Measurements from ENCODE around the gene UVSSA.

UVSSA gene

GRCh38 chr4:1404573-1405253, 57.7 kb downstream of the UVSSA start:
- Histone ChIP-seq H3K9me3 (ENCODE audit: control insufficient read depth, insufficient read depth, low read depth, low read length) (no peaks in the 10 kb centered on the region), H3K27ac (ENCODE audit: low read depth, low read length) (no peak overlapping the region), H3K4me1 (ENCODE audit: control insufficient read depth, insufficient read depth, low read length) (no peaks in the 10 kb centered on the region), H3K9ac (ENCODE audit: low read length) (no peak overlapping the region), H3K27me3 (ENCODE audit: control insufficient read depth, insufficient read depth, low read length) (peaks cover 100% of the 10 kb centered on the region), H3K36me3 (ENCODE audit: control insufficient read depth, insufficient read depth, low read length) (no peaks in the 10 kb centered on the region), H3K4me3 (ENCODE audit: low read depth, low read length) (peak overlapping the region; percentile 20; the same call in 1 of the 2 replicates)

GRCh38 chr4:1405254-1405635, 58.2 kb downstream of the UVSSA start:
- H3K27me3 ChIP-seq (ENCODE audit: control insufficient read depth, insufficient read depth, low read length) = peaks cover 100% of the 10 kb centered on the region
- no peak overlapping the region for H3K27ac ChIP-seq (ENCODE audit: low read depth, low read length)
- H3K36me3 ChIP-seq (ENCODE audit: control insufficient read depth, insufficient read depth, low read length) = no peaks in the 10 kb centered on the region
- no peaks in the 10 kb centered on the region for H3K9me3 ChIP-seq (ENCODE audit: control insufficient read depth, insufficient read depth, low read depth, low read length)
- H3K4me1 ChIP-seq (ENCODE audit: control insufficient read depth, insufficient read depth, low read length) = no peaks in the 10 kb centered on the region
- H3K4me3 ChIP-seq (ENCODE audit: low read depth, low read length) = no peak overlapping the region
- no peak overlapping the region for H3K9ac ChIP-seq (ENCODE audit: low read length)

- no peaks in the 10 kb centered on the region for H3K4me1 ChIP-seq (ENCODE audit: control insufficient read depth, insufficient read depth, low read length)
- no peak overlapping the region for H3K9ac ChIP-seq (ENCODE audit: low read length)
- no peaks in the 10 kb centered on the region for H3K36me3 ChIP-seq (ENCODE audit: control insufficient read depth, insufficient read depth, low read length)
- H3K9me3 ChIP-seq (ENCODE audit: control insufficient read depth, insufficient read depth, low read depth, low read length) = no peaks in the 10 kb centered on the region
- H3K27me3 ChIP-seq (ENCODE audit: control insufficient read depth, insufficient read depth, low read length) = peaks cover 100% of the 10 kb centered on the region
- H3K27ac ChIP-seq (ENCODE audit: low read depth, low read length) = no peak overlapping the region
- H3K4me3 ChIP-seq (ENCODE audit: low read depth, low read length) = no peak overlapping the region; the same call in 1 of the 2 replicates
Measured at GRCh38 chr4:1405636-1406393, 58.8 kb downstream of the UVSSA start.

GRCh38 chr4:1406394-1406980, 59.5 kb downstream of the UVSSA start, which contains the start of gene NKX1-1:
NKX1-1 (minus strand) TSS chr4:1406442; CDS start chr4:1406442, 0 bp downstream.
- no peaks in the 10 kb centered on the region for H3K4me1 ChIP-seq (ENCODE audit: control insufficient read depth, insufficient read depth, low read length)
- peaks cover 100% of the 10 kb centered on the region for H3K27me3 ChIP-seq (ENCODE audit: control insufficient read depth, insufficient read depth, low read length)
- H3K27ac ChIP-seq (ENCODE audit: low read depth, low read length) = no peak within 1 kb of the TSS
- H3K4me3 ChIP-seq (ENCODE audit: low read depth, low read length) = peak within 1 kb of the TSS; percentile 30; the same call in 1 of the 2 replicates
- no peaks in the 10 kb centered on the region for H3K9me3 ChIP-seq (ENCODE audit: control insufficient read depth, insufficient read depth, low read depth, low read length)
- no peaks in the 10 kb centered on the region for H3K36me3 ChIP-seq (ENCODE audit: control insufficient read depth, insufficient read depth, low read length)
- no peak within 1 kb of the TSS for H3K9ac ChIP-seq (ENCODE audit: low read length)

- Histone ChIP-seq H3K36me3 (ENCODE audit: control insufficient read depth, insufficient read depth, low read length) (no peaks in the 10 kb centered on the region), H3K9me3 (ENCODE audit: control insufficient read depth, insufficient read depth, low read depth, low read length) (no peaks in the 10 kb centered on the region), H3K27me3 (ENCODE audit: control insufficient read depth, insufficient read depth, low read length) (peaks cover 100% of the 10 kb centered on the region), H3K4me1 (ENCODE audit: control insufficient read depth, insufficient read depth, low read length) (no peaks in the 10 kb centered on the region), H3K4me3 (ENCODE audit: low read depth, low read length) (peak overlapping the region; percentile 44; the same call in 1 of the 2 replicates), H3K27ac (ENCODE audit: low read depth, low read length) (no peak overlapping the region), H3K9ac (ENCODE audit: low read length) (no peak overlapping the region)
Measured at GRCh38 chr4:1406981-1407656, 60.1 kb downstream of the UVSSA start.

GRCh38 chr4:1407657-1408333, 60.8 kb downstream of the UVSSA start:
- H3K36me3 ChIP-seq (ENCODE audit: control insufficient read depth, insufficient read depth, low read length) = no peaks in the 10 kb centered on the region
- H3K4me3 ChIP-seq (ENCODE audit: low read depth, low read length) = peak overlapping the region; percentile 44
- no peak overlapping the region for H3K9ac ChIP-seq (ENCODE audit: low read length)
- peaks cover 100% of the 10 kb centered on the region for H3K27me3 ChIP-seq (ENCODE audit: control insufficient read depth, insufficient read depth, low read length)
- no peaks in the 10 kb centered on the region for H3K4me1 ChIP-seq (ENCODE audit: control insufficient read depth, insufficient read depth, low read length)
- H3K27ac ChIP-seq (ENCODE audit: low read depth, low read length) = no peak overlapping the region
- H3K9me3 ChIP-seq (ENCODE audit: control insufficient read depth, insufficient read depth, low read depth, low read length) = no peaks in the 10 kb centered on the region

- H3K27me3 ChIP-seq (ENCODE audit: control insufficient read depth, insufficient read depth, low read length) = peaks cover 100% of the 10 kb centered on the region
- no peaks in the 10 kb centered on the region for H3K4me1 ChIP-seq (ENCODE audit: control insufficient read depth, insufficient read depth, low read length)
- H3K4me3 ChIP-seq (ENCODE audit: low read depth, low read length) = no peak overlapping the region
- H3K36me3 ChIP-seq (ENCODE audit: control insufficient read depth, insufficient read depth, low read length) = no peaks in the 10 kb centered on the region
- no peak overlapping the region for H3K9ac ChIP-seq (ENCODE audit: low read length)
- H3K27ac ChIP-seq (ENCODE audit: low read depth, low read length) = no peak overlapping the region
- no peaks in the 10 kb centered on the region for H3K9me3 ChIP-seq (ENCODE audit: control insufficient read depth, insufficient read depth, low read depth, low read length)
Measured at GRCh38 chr4:1408418-1408817, 61.4 kb downstream of the UVSSA start.

- Histone ChIP-seq H3K9ac (ENCODE audit: low read length) (no peak overlapping the region), H3K4me3 (ENCODE audit: low read depth, low read length) (no peak overlapping the region), H3K27me3 (ENCODE audit: control insufficient read depth, insufficient read depth, low read length) (peaks cover 100% of the 10 kb centered on the region), H3K4me1 (ENCODE audit: control insufficient read depth, insufficient read depth, low read length) (no peaks in the 10 kb centered on the region), H3K9me3 (ENCODE audit: control insufficient read depth, insufficient read depth, low read depth, low read length) (no peaks in the 10 kb centered on the region), H3K36me3 (ENCODE audit: control insufficient read depth, insufficient read depth, low read length) (no peaks in the 10 kb centered on the region), H3K27ac (ENCODE audit: low read depth, low read length) (no peak overlapping the region)
Measured at GRCh38 chr4:1409079-1409478, 62.1 kb downstream of the UVSSA start.

- H3K4me1 ChIP-seq (ENCODE audit: control insufficient read depth, insufficient read depth, low read length) = no peaks in the 10 kb centered on the region
- H3K9me3 ChIP-seq (ENCODE audit: control insufficient read depth, insufficient read depth, low read depth, low read length) = no peaks in the 10 kb centered on the region
- no peak overlapping the region for H3K4me3 ChIP-seq (ENCODE audit: low read depth, low read length)
- peaks cover 94% of the 10 kb centered on the region for H3K27me3 ChIP-seq (ENCODE audit: control insufficient read depth, insufficient read depth, low read length)
- no peaks in the 10 kb centered on the region for H3K36me3 ChIP-seq (ENCODE audit: control insufficient read depth, insufficient read depth, low read length)
- no peak overlapping the region for H3K9ac ChIP-seq (ENCODE audit: low read length)
- no peak overlapping the region for H3K27ac ChIP-seq (ENCODE audit: low read depth, low read length)
Measured at GRCh38 chr4:1409491-1410425, 62.8 kb downstream of the UVSSA start.
